ENCODE measurements around the gene TMEM41A.
"Not testable (repeated sequence)": the region's sequence is repeated elsewhere in the genome, so short reads cannot be mapped to it uniquely, and the experiment has no call there.

TMEM41A gene

GRCh38 chr3:185460309-185460708 lies 38.5 kb downstream of the TMEM41A start:
- H3K9me3 ChIP-seq (ENCODE audit: severe bottlenecking): no peaks in the 10 kb centered on the region
- ATAC-seq (ENCODE audit: low read depth) (no peak), DNase-seq (ENCODE audit: low spot score) (no peak)
- no peaks in the 10 kb centered on the region for H3K27me3 ChIP-seq (ENCODE audit: insufficient read depth, poor library complexity, severe bottlenecking)
- no peaks in the 10 kb centered on the region for H3K36me3 ChIP-seq (ENCODE audit: low read depth)
- H3K4me1 ChIP-seq (ENCODE audit: insufficient read depth, poor library complexity, severe bottlenecking): no peaks in the 10 kb centered on the region
- no peak overlapping the region for H3K4me3 ChIP-seq (ENCODE audit: severe bottlenecking)
- TF ChIP-seq CTCF (IDR thresholded peaks at IDR 0.05; ENCODE audit: poor library complexity, severe bottlenecking): no peak
- no peak overlapping the region for H3K27ac ChIP-seq (ENCODE audit: poor library complexity, severe bottlenecking)

GRCh38 chr3:185457376-185457775 lies 41.5 kb downstream of the TMEM41A start:
- no peaks in the 10 kb centered on the region for H3K4me1 ChIP-seq (ENCODE audit: insufficient read depth, poor library complexity, severe bottlenecking)
- TF ChIP-seq CTCF (IDR thresholded peaks at IDR 0.05; ENCODE audit: poor library complexity, severe bottlenecking): no peak

GRCh38 chr3:185451432-185451831 lies 47.4 kb downstream of the TMEM41A start:
- DNase-seq (ENCODE audit: low spot score); H3K27me3 ChIP-seq (ENCODE audit: insufficient read depth, poor library complexity, severe bottlenecking); H3K4me1 ChIP-seq (ENCODE audit: insufficient read depth, poor library complexity, severe bottlenecking); H3K36me3 ChIP-seq (ENCODE audit: low read depth); H3K9me3 ChIP-seq (ENCODE audit: severe bottlenecking); H3K4me3 ChIP-seq (ENCODE audit: severe bottlenecking); H3K27ac ChIP-seq (ENCODE audit: poor library complexity, severe bottlenecking); ATAC-seq (ENCODE audit: low read depth): not testable (repeated sequence)

More at GRCh38 chr3:185457376-185457775, 41.5 kb downstream of the TMEM41A start:
- no peaks in the 10 kb centered on the region for H3K9me3 ChIP-seq (ENCODE audit: severe bottlenecking)
- DNase-seq (ENCODE audit: low spot score) (no peak), ATAC-seq (ENCODE audit: low read depth) (no peak)
- no peak overlapping the region for H3K27ac ChIP-seq (ENCODE audit: poor library complexity, severe bottlenecking)
- H3K36me3 ChIP-seq (ENCODE audit: low read depth): no peaks in the 10 kb centered on the region
- H3K4me3 ChIP-seq (ENCODE audit: severe bottlenecking): no peak overlapping the region
- H3K27me3 ChIP-seq (ENCODE audit: insufficient read depth, poor library complexity, severe bottlenecking): no peaks in the 10 kb centered on the region

- no peaks in the 10 kb centered on the region for H3K9me3 ChIP-seq (ENCODE audit: severe bottlenecking)
- H3K27ac ChIP-seq (ENCODE audit: poor library complexity, severe bottlenecking): no peak overlapping the region
- no peak overlapping the region for H3K4me3 ChIP-seq (ENCODE audit: severe bottlenecking)
These were observed 50.7 kb downstream of the TMEM41A start for GRCh38 chr3:185448107-185448506.

GRCh38 chr3:185444329-185444728 lies 54.5 kb downstream of the TMEM41A start:
- TF ChIP-seq CTCF (IDR thresholded peaks at IDR 0.05; ENCODE audit: poor library complexity, severe bottlenecking): no peak
- DNase-seq (ENCODE audit: low spot score) (no peak), ATAC-seq (ENCODE audit: low read depth) (no peak)

More at GRCh38 chr3:185448107-185448506, 50.7 kb downstream of the TMEM41A start:
- H3K4me1 ChIP-seq (ENCODE audit: insufficient read depth, poor library complexity, severe bottlenecking): no peaks in the 10 kb centered on the region
- H3K36me3 ChIP-seq (ENCODE audit: low read depth): no peaks in the 10 kb centered on the region
- no peak for TF ChIP-seq CTCF (IDR thresholded peaks at IDR 0.05; ENCODE audit: poor library complexity, severe bottlenecking)
- ATAC-seq (ENCODE audit: low read depth) (no peak), DNase-seq (ENCODE audit: low spot score) (no peak)
- no peaks in the 10 kb centered on the region for H3K27me3 ChIP-seq (ENCODE audit: insufficient read depth, poor library complexity, severe bottlenecking)

More at GRCh38 chr3:185444329-185444728, 54.5 kb downstream of the TMEM41A start:
- Histone ChIP-seq H3K4me3 (ENCODE audit: severe bottlenecking) (no peak overlapping the region), H3K36me3 (ENCODE audit: low read depth) (no peaks in the 10 kb centered on the region), H3K9me3 (ENCODE audit: severe bottlenecking) (no peaks in the 10 kb centered on the region), H3K27ac (ENCODE audit: poor library complexity, severe bottlenecking) (no peak overlapping the region), H3K27me3 (ENCODE audit: insufficient read depth, poor library complexity, severe bottlenecking) (no peaks in the 10 kb centered on the region), H3K4me1 (ENCODE audit: insufficient read depth, poor library complexity, severe bottlenecking) (no peaks in the 10 kb centered on the region)
